GM12878 (cell line): ENCODE results near the gene TJP1. TPM values are rescaled to one million over a fixed set of nuclear protein-coding genes. Genes with fewer than 3 reads are reported as not detected.

Experiments used
- ATAC-seq: fragments of 200-7000 bp; cut with Tn5 transposase; 3 replicates; pipeline ENCODE4 v1.9.1; 2020; ENCODE audit warnings: mild to moderate bottlenecking, moderate library complexity
- BruUV-seq: library from RNA; stranded (reverse); fragments of 400-500 nt; replicated peaks from 2 replicates; lab custom pipeline; 2021; lab: Mats Ljungman, UMichigan
- CTCF ChIA-PET: fragments of 300-600 bp; sonication (Branson Sonifier 250); formaldehyde crosslinking; extraction: SDS; loops from one replicate; lab custom pipeline; 2021; ENCODE audit warnings: inconsistent platforms; lab: Yijun Ruan, JAX
- POLR2A ChIA-PET: fragments of 350-600 bp; formaldehyde crosslinking; extraction: SDS; loops from one replicate; lab custom pipeline; 2021; ENCODE audit warnings: inconsistent platforms; lab: Charles Lee
- RAD21 ChIA-PET: fragments of 300-600 bp; sonication (Branson Sonifier 250); formaldehyde crosslinking; loops from one replicate; lab custom pipeline; 2023; ENCODE audit warnings: antibody characterized with exemption; ENCODE audit not compliant: unreplicated experiment; lab: Charles Lee
- SMC1A ChIA-PET: fragments of 300-600 bp; sonication (Branson Sonifier 250); formaldehyde crosslinking; loops from one replicate; lab custom pipeline; 2023; ENCODE audit not compliant: unreplicated experiment, uncharacterized antibody; lab: Charles Lee
- DNase-seq: peaks from one replicate; pipeline ENCODE4 v3.0.0-alpha.2; 2011; ENCODE audit warnings: low read depth, low spot score
- FAIRE-seq: peaks from 3 replicates; lab custom pipeline; 2011; peaks lifted over from hg19 to GRCh38; lab: Jason Lieb, UNC
- H2AFZ ChIP-seq: 2 replicates; pipeline ENCODE4 v1.6.0; 2011; ENCODE audit warnings: low read depth, low read length, control low read depth; ENCODE audit not compliant: control insufficient read depth
- H3K27ac ChIP-seq: 2 replicates; pipeline ENCODE4 v1.5.1; 2011; ENCODE audit warnings: control low read depth; ENCODE audit not compliant: control insufficient read depth, insufficient read depth
- H3K27me3 ChIP-seq, 2 experiments: replicated peaks in 1 of 2; 2 replicates each; pipeline versions ENCODE4 v1.6.0 to v1.6.1; 2011; ENCODE audit warnings: low read length in 1 of 2; ENCODE audit not compliant: control insufficient read depth in 2 of 2, insufficient read depth in 2 of 2
- H3K36me3 ChIP-seq, 2 experiments: 2 replicates each; pipeline ENCODE4 v1.5.1; 2011; ENCODE audit warnings: low read length in 1 of 2; ENCODE audit not compliant: control insufficient read depth in 2 of 2, insufficient read depth in 2 of 2
- H3K4me1 ChIP-seq: 2 replicates; pipeline ENCODE4 v1.6.1; 2011; ENCODE audit warnings: mild to moderate bottlenecking, low read length, moderate library complexity, mixed read lengths; ENCODE audit not compliant: control insufficient read depth, insufficient read depth
- H3K4me2 ChIP-seq: 2 replicates; pipeline ENCODE4 v1.6.0; 2011; ENCODE audit warnings: control low read depth; ENCODE audit not compliant: control insufficient read depth, insufficient read depth
- H3K4me3 ChIP-seq: fragments of 200-600 bp; sonication (generic); 2 replicates; pipeline ENCODE4 v1.5.1; 2016
- H3K79me2 ChIP-seq: 2 replicates; pipeline ENCODE4 v1.6.0; 2011; ENCODE audit warnings: low read length; ENCODE audit not compliant: control insufficient read depth, insufficient read depth
- H3K9ac ChIP-seq: 2 replicates; pipeline ENCODE4 v1.8.0; 2011; ENCODE audit warnings: low read length, control low read depth, mixed read lengths; ENCODE audit not compliant: control insufficient read depth, insufficient read depth
- H3K9me3 ChIP-seq: replicated peaks from 3 replicates; pipeline ENCODE4 v1.5.1; 2011; ENCODE audit warnings: mild to moderate bottlenecking, low read length; ENCODE audit not compliant: control insufficient read depth, insufficient read depth
- H4K20me1 ChIP-seq: 2 replicates; pipeline ENCODE4 v1.6.0; 2011; ENCODE audit not compliant: control insufficient read depth, insufficient read depth
- CHD4 ChIP-seq: fragments of 200-600 bp; sonication (generic); IDR thresholded peaks from 2 replicates; pipeline ENCODE4 v1.6.1; 2016; ENCODE audit warnings: mild to moderate bottlenecking
- GATAD2B ChIP-seq: fragments of 450-650 bp; conservative IDR thresholded peaks from 2 replicates; pipeline ENCODE4 v1.6.1; 2017; ENCODE audit warnings: low read depth, mild to moderate bottlenecking, moderate library complexity
- IRF5 ChIP-seq: fragments of 450-650 bp; IDR thresholded peaks from 2 replicates; pipeline ENCODE4 v1.6.1; 2017; ENCODE audit warnings: borderline replicate concordance
- JUND ChIP-seq: IDR thresholded peaks from 2 replicates; pipeline ENCODE4 v1.6.1; 2012; ENCODE audit warnings: low read depth, mild to moderate bottlenecking, low read length, improper control_type of control experiment, moderate library complexity
- SMAD1 ChIP-seq: fragments of 450-650 bp; IDR thresholded peaks from 2 replicates; pipeline ENCODE4 v1.6.1; 2018; ENCODE audit warnings: mild to moderate bottlenecking, low read depth; ENCODE audit not compliant: partially characterized antibody
- in situ Hi-C: fragments of 300-500 bp; cut with MboI; formaldehyde crosslinking; loops from 9 replicates; pipeline ENCODE4 v1.14.3; 2018; ENCODE audit warnings: mixed read lengths
- intact Hi-C: fragments of 100-400 bp; cut with micrococcal nuclease; formaldehyde crosslinking; loops from one replicate; pipeline ENCODE4 v1.14.2; 2022; ENCODE audit not compliant: unreplicated experiment
- polyA plus RNA-seq, 11 experiments: library from polyadenylated mRNA; depleted of rRNA in 4 of 11; unstranded in 6 of 11; stranded (reverse) in 5 of 11; fragments of >200 nt; fragmentation: Nextera tagmentation in 4 of 11; fragmentation: Illumina TruSeq in 1 of 11; extraction: Ambion mirVana in 4 of 11; extraction: Trizol in 1 of 11; gene quantifications; 1 replicate in 1 of 11; 2 replicates in 10 of 11; pipeline versions ENCODE4 v1.2.1 to v1.2.3, GENCODE V29; 2011 to 2016; ENCODE audit warnings: inconsistent platforms in 2 of 11, missing spikeins in 2 of 11, low read depth in 1 of 11
- total RNA-seq, 4 experiments: library from RNA; depleted of rRNA in 3 of 4; stranded (reverse); fragments of >200 nt in 3 of 4; fragmentation: Illumina TruSeq in 1 of 4; extraction: Trizol in 1 of 4; gene quantifications; 2 replicates each; pipeline versions ENCODE4 v1.2.1 to v1.2.3, GENCODE V29; 2013 to 2021
- TF ChIP-seq, protein P1 (sequence below): fragments of 450-650 bp; formaldehyde crosslinking; IDR thresholded peaks from 2 replicates; pipeline ENCODE4 v1.4.0; 2022; ENCODE audit warnings: mild to moderate bottlenecking, moderate library complexity
- TF ChIP-seq, protein P2 (sequence below): fragments of 450-650 bp; IDR thresholded peaks from 2 replicates; pipeline ENCODE4 v1.6.1; 2016; ENCODE audit warnings: mild to moderate bottlenecking, moderate library complexity, borderline replicate concordance

TJP1 gene
- total and polyA plus RNA-seq, 10 of the 15 experiments (the other 5 are each of a cell fraction or from before 2014, with no cell fraction given), result 0.01 to 0.49 (median 0.08) TPM; not detected in 7

DNA sequence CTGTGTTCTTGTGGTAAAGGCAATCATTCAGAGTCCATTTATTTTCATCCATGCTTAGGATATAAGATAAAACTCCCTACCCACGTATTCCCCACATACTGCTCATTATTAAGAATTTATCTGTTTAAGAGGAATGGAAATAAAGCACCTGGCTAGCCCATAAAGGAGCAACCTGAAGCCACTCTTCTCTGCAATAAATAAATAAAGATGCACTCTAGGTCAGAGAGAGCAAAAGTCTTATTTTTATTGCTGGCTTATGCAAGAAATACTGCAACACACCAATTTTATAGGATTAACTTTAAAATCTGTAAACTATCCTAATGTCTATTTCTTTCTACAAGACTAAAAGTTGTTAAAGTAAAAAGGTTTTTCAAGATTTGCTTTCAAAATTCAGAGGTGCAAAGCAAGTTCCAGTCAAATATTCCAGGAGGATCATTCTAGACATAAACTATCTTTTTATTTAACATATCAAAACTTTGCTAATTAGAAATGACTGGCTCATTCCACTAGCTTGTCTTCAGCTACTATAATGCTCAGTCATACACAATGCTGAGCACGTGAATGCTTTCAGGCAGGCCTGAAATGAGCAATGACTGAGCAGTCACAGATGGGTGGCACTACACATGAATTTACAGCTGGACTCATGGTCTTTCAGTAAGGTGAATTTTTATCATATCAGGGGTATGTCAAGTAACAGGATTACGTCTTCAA is 7.1 kb downstream of the TJP1 start (continued):
- TF ChIP-seq, protein P1, sequence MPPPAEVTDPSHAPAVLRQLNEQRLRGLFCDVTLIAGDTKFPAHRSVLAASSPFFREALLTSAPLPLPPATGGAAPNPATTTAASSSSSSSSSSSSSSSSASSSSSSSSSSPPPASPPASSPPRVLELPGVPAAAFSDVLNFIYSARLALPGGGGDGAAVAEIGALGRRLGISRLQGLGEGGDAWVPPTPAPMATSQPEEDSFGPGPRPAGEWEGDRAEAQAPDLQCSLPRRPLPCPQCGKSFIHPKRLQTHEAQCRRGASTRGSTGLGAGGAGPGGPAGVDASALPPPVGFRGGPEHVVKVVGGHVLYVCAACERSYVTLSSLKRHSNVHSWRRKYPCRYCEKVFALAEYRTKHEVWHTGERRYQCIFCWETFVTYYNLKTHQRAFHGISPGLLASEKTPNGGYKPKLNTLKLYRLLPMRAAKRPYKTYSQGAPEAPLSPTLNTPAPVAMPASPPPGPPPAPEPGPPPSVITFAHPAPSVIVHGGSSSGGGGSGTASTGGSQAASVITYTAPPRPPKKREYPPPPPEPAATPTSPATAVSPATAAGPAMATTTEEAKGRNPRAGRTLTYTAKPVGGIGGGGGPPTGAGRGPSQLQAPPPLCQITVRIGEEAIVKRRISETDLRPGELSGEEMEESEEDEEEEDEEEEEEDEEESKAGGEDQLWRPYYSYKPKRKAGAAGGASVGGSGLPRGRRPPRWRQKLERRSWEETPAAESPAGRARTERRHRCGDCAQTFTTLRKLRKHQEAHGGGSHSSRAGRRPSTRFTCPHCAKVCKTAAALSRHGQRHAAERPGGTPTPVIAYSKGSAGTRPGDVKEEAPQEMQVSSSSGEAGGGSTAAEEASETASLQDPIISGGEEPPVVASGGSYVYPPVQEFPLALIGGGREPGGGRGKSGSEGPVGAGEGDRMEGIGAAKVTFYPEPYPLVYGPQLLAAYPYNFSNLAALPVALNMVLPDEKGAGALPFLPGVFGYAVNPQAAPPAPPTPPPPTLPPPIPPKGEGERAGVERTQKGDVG (CRISPR knock-in tag), result no peak
- TF ChIP-seq GATAD2B (no peak), CHD4 (no peak), JUND (no peak), IRF5 (no peak), SMAD1 (no peak)

GRCh38 chr15:29813009-29813408 is 9.3 kb downstream of the TJP1 start:
- H3K36me3 ChIP-seq, result no peaks in the 10 kb centered on the region
- no peaks in the 10 kb centered on the region for H3K9me3 ChIP-seq
- ChIA-PET POLR2A (no interaction called here), CTCF (no interaction called here), SMC1A (interaction anchor here (1.1 kb wide), 1 partner anchor 12 kb away, joined by 4 read pairs; no protein-coding TSS in a partner anchor), RAD21 (no interaction called here)
- in situ Hi-C loops, result no loop called here
- intact Hi-C loops, result no loop called here
- H3K4me3 ChIP-seq, result no peak overlapping the region
- no peaks in the 10 kb centered on the region for H3K27me3 ChIP-seq
- H4K20me1 ChIP-seq, result no peaks in the 10 kb centered on the region
- H2AFZ ChIP-seq, result no peak overlapping the region
- H3K4me1 ChIP-seq, result no peaks in the 10 kb centered on the region
- FAIRE-seq (no peak), DNase-seq (no peak), ATAC-seq (no peak)
- no peak overlapping the region for H3K9ac ChIP-seq
- no peak overlapping the region for H3K27ac ChIP-seq
- H3K79me2 ChIP-seq, result no peaks in the 10 kb centered on the region
- no TSS peak for BruUV-seq
- H3K4me2 ChIP-seq, result no peak overlapping the region
- TF ChIP-seq, protein P2, sequence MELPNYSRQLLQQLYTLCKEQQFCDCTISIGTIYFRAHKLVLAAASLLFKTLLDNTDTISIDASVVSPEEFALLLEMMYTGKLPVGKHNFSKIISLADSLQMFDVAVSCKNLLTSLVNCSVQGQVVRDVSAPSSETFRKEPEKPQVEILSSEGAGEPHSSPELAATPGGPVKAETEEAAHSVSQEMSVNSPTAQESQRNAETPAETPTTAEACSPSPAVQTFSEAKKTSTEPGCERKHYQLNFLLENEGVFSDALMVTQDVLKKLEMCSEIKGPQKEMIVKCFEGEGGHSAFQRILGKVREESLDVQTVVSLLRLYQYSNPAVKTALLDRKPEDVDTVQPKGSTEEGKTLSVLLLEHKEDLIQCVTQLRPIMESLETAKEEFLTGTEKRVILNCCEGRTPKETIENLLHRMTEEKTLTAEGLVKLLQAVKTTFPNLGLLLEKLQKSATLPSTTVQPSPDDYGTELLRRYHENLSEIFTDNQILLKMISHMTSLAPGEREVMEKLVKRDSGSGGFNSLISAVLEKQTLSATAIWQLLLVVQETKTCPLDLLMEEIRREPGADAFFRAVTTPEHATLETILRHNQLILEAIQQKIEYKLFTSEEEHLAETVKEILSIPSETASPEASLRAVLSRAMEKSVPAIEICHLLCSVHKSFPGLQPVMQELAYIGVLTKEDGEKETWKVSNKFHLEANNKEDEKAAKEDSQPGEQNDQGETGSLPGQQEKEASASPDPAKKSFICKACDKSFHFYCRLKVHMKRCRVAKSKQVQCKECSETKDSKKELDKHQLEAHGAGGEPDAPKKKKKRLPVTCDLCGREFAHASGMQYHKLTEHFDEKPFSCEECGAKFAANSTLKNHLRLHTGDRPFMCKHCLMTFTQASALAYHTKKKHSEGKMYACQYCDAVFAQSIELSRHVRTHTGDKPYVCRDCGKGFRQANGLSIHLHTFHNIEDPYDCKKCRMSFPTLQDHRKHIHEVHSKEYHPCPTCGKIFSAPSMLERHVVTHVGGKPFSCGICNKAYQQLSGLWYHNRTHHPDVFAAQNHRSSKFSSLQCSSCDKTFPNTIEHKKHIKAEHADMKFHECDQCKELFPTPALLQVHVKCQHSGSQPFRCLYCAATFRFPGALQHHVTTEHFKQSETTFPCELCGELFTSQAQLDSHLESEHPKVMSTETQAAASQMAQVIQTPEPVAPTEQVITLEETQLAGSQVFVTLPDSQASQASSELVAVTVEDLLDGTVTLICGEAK, result no peak
